Myocyte (in vitro differentiated cells): ENCODE results near the gene UBE2D1. TPM values are rescaled to one million over a fixed set of nuclear protein-coding genes. Genes with fewer than 3 reads are reported as not detected.

Source experiments
- DNase-seq: peaks from one replicate; pipeline ENCODE4 v3.0.0-alpha.2; 2012; ENCODE audit warnings: low read depth
- total RNA-seq: library from RNA; depleted of rRNA; stranded (reverse); fragments of >200 nt; gene quantifications from 2 replicates; pipeline ENCODE4 v1.2.3, GENCODE V29; 2014

The UBE2D1 gene
- total RNA-seq, 1 donor from 2014 or later, result 53.4 TPM

DNA sequence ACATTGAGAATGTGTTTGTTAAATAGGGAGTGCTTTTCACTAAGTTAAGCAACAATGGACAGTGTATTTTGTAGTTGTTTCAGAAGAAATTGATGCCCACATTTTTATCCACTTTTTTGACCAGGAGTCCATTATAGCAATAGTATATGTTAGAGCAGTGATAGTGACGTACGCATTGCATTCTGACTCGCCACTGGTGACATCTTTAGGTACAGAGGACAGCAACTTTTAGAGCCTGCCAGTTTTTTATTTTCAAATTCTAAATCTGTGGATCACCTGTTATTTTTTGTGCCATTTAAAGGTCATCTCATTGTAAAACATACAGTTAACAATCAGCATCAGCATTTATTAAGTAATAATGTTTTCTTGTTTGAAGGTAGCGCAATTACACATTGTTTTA lies 1.4 kb downstream of the UBE2D1 start:
- no peak for DNase-seq

GRCh38 chr10:58341422-58341821 lies 6.6 kb downstream of the UBE2D1 start:
- no peak for DNase-seq

- DNase-seq, result no peak
These were observed 7.1 kb downstream of the UBE2D1 start for GRCh38 chr10:58341947-58342346.

- DNase-seq, result no peak
These were observed 13.2 kb downstream of the UBE2D1 start for GRCh38 chr10:58347967-58348366.

- no peak for DNase-seq
These were observed 13.8 kb downstream of the UBE2D1 start for GRCh38 chr10:58348571-58349033.

DNA sequence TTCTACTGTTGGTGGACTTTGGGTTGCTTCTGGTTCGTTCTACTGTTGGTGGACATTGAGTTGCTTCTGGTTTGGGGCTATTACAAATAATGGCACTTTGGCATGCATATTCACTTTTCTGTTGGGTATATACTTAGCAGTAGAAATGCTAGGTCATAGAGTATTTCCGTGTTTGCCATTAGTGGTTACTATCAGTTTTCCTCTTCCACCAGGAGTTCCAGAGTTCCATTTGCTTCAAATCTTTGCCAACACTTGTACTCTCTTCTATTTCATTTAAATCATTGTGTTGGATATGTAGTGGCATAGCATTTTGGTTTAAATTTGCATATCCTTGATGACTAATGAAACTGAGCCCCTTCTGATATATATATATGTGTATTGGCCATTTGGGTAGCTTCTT lies 15.2 kb downstream of the UBE2D1 start:
- DNase-seq, result no peak

DNA sequence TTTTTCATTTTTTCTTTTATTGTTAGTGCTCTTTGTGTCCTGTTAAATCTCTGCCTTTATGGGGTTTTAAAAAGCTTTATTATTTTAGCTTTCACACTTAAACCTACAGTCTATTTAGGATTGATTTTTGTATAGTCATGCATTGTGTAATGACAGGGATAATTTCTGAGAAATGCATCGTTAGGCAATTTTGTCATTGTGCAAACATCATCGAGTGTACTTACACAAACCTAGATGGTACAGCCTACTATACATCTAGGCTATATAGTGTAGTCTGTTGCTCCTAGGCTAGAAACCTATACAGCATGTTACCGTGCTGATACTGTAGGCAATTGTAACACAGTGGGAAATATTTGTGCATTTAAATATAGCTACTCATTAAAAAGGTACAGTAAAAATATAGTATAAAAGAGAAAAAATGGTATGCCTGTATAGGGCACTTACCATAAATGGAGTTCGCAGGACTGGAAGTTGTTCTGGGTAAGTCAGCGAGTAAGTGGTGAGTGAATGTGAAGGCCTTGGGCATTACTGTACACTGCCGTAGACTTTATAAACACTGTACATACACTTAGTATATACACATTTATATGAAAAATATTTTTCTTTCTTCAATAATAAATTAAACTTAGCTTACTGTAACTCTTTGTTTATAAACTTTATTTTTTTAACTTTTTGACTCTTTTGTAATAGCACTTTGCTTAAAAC lies 16.0 kb downstream of the UBE2D1 start:
- DNase-seq, result no peak

DNA sequence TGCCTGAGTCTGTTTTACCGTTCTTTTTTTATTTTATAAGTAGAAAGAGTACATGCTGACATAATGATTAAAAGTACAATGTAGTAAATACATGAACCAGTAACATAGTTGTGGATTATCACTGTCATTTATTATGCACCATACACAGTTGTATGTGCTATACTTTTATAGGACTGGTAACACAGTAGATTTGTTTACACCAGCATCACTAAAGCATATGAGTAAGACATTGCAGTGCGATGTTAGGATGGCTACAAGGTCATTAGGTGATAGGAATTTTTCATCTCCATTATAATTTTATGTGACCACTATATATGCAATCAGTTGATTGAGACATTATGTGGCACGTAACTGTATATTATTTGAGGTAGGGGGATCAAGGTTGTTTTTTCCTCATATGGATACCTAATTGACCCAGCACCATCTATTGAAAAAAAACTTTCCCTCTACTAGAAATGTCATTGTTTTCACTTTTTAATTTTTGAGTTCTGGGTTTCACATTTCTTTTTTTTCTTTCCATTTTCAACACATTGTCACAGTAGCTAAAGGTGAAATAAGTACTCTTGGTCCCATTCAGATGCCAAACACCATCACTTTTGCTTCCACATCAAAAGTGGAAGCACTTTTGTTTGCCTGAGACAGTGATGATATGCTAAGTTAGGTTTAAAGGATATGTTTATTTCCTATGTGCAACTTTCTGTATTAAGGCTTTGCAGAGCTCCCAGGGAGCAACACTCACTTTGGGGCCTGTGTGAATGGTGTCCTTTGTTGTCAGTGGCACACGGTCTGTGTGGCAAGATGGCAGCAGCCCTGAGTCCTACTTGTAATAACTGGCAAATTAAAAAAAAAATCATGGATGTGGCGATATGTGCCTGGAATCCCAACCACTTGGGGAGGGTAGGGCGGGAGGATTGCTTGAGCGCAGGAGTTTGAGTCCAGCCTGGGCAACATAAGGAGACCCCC lies 17.1 kb downstream of the UBE2D1 start:
- no peak for DNase-seq

DNA sequence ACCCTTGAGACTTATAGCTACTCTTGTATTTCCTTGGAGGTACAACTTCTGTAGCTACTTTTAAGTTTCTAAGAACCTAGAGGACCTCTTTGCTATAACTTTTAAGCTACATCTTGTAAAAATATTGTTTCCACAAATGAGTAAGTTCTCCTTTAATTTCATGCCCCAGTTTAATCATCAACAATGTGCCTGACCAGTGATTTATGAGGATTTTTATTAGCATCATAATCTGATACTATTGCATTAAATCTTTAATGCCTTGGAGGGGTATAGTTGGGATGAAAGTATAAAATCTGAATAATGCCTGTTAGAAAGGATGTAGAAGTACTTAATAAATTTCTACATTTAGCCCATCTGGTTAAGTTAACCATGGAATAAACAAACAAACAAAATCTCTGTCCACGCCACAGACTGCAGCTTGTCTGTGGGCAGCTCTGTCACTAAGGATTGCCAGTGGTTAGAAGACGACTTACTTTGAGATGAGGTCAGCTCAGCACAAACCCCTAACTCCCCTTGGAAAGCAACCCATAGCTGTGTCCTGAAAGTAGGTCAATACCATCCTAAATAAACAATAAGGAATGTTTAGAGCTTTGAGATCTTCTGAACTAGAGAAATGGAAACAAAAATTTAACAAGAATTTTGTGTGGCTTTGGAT lies 18.3 kb downstream of the UBE2D1 start:
- DNase-seq, result peak; percentile 52

GRCh38 chr10:58356756-58357155 lies 21.9 kb downstream of the UBE2D1 start:
- DNase-seq, result peak; percentile 16

DNA sequence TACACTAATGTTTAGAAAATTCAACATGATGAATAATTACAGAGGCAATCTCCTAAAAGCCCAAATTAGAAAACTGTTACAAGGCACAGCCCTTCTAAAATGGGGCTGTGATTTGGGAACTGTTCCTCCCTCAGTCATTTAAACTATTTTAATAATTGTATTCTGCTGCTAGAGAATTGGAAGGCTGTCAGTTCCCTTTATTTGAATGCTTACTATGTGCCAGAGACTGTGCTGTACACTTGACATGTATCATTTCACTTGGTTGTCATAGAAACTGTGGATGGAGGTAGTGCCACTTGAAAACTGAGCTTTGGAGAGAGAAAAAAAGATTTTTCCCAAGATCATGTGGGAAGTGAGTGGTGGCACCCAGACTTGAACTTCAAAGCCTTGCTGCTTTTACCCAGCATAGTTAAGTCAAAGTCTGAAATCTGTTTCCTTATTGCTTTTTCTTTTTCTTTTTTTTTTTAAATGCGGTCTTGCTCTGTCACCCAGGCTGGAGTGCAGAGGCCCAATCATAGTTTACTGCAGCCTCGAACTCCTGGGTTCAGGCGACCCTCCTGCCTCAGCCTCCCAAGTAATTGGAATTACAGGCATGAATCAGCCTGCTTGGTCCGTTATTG lies 23.6 kb downstream of the UBE2D1 start:
- no peak for DNase-seq

DNA sequence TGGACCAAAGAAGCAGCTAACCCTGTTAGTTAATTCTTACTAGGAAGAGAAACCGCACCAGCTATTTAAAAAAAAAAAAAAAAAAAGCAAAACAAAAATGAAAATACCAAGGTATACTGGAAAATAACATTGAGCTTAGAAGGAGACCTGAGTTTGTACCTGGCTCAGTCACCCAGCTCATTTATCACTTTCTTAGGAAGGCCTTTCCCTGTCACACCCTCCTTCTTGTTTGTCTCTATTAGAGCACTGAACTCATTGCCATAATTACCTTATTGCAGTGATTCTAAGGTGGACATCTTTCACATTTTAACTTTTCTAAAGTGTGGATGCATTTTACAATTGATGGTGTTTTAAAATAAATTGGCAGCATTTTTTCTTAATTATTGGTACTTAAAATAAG lies 24.1 kb downstream of the UBE2D1 start:
- DNase-seq, result no peak

DNA sequence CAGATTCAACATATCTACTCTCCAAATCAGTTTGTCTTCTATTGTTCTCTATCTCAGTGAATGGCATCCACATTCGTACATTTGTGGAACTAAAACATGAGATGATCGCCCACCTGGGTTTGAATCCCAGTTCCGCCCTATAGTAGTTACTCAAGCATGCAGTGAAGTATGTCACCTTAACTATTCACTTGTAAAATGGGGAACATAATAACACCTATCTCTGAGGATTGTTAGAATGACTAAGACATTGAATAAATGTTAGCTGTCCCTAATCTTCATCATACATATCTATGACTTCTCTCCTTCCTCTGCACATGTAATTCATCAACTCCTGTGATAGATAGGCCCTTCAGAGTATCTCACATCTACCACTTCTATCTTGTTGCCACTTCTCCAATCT lies 24.7 kb downstream of the UBE2D1 start:
- no peak for DNase-seq

- no peak for DNase-seq
These were observed 25.7 kb downstream of the UBE2D1 start for GRCh38 chr10:58360412-58361004.

- no peak for DNase-seq
These were observed 26.5 kb downstream of the UBE2D1 start for GRCh38 chr10:58361353-58361752.

- no peak for DNase-seq
These were observed 27.4 kb downstream of the UBE2D1 start for GRCh38 chr10:58362027-58362789.

- DNase-seq, result no peak
These were observed 32.3 kb downstream of the UBE2D1 start for GRCh38 chr10:58367069-58367468.

GRCh38 chr10:58371473-58371872 lies 36.7 kb downstream of the UBE2D1 start:
- DNase-seq, result no peak

DNA sequence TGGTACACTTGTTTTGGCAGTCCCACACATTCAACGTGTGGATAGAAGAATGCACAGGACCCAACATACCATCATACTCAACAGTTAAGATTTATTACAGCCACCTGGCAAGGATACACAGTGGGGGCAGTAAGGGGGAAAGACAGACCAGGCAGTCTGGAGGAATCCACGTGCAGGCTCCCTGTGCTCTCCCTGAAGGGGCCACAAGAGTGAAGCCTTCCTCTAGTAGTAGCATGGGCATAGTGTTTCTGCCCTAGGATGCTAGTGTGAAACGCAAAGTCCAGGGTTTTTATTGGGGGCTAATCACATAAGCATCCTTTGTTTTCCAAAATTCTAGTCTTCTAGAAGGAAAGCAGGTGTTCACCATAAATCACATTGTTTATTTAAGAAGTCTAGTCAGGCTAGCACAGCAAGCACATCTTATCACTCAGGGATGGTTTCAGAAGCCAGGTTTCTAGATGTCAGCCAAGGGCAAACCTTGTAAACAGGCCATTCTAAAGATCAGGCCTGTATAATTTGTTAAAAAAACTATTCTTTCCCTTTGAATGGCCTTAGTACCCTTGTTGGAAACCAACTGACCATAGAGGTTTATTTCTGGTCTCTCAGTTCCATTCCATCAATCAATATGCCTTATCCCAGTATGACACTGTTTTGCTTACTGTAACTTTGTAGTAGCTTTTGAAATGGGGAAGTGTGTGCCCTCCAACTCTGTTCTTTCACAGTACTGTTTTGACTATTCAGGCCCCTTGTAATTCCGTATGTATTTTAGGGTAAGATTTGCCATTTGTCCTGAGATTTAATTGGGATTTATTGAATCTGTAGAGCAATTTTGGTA lies 38.0 kb downstream of the UBE2D1 start:
- DNase-seq, result peak; percentile 5
